SK-N-SH treated with all-trans-retinoic acid at 6 μM for 48 hours (cell line): ENCODE results near the gene SLC36A4.

Experiments used
- ARNTL ChIP-seq: fragments of 450-650 bp; formaldehyde crosslinking; IDR thresholded peaks from 2 replicates; pipeline ENCODE4 v1.5.0; 2020; ENCODE audit warnings: low read depth, mild to moderate bottlenecking, moderate library complexity, borderline replicate concordance
- BACH2 ChIP-seq: fragments of 250-450 bp; sonication (Bioruptor Pico); IDR thresholded peaks from 2 replicates; pipeline ENCODE4 v1.9.0; 2021; ENCODE audit warnings: mild to moderate bottlenecking, borderline replicate concordance
- ESRRG ChIP-seq: fragments of 250-450 bp; sonication (Bioruptor Pico); IDR thresholded peaks from 2 replicates; pipeline ENCODE4 v1.6.1; 2021; ENCODE audit warnings: mild to moderate bottlenecking
- GLIS3 ChIP-seq: fragments of 250-450 bp; sonication (Bioruptor Pico); IDR thresholded peaks from 2 replicates; pipeline ENCODE4 v1.5.0; 2020; ENCODE audit warnings: mild to moderate bottlenecking, moderate library complexity
- PPARA ChIP-seq: fragments of 250-450 bp; sonication (Bioruptor Pico); IDR thresholded peaks from 2 replicates; pipeline ENCODE4 v1.5.0; 2020; ENCODE audit warnings: mild to moderate bottlenecking, borderline replicate concordance
- RARB ChIP-seq: fragments of 250-450 bp; sonication (Bioruptor Pico); IDR thresholded peaks from 2 replicates; pipeline ENCODE4 v1.8.0; 2021; ENCODE audit warnings: mild to moderate bottlenecking, moderate library complexity
- ZFP3 ChIP-seq: fragments of 250-450 bp; sonication (Bioruptor Pico); IDR thresholded peaks from 2 replicates; pipeline ENCODE4 v1.5.0; 2020; ENCODE audit warnings: mild to moderate bottlenecking, moderate library complexity
- ZFP30 ChIP-seq: fragments of 450-650 bp; formaldehyde crosslinking; IDR thresholded peaks from 2 replicates; pipeline ENCODE4 v1.5.0; 2022; ENCODE audit warnings: mild to moderate bottlenecking, moderate library complexity
- ZNF70 ChIP-seq: fragments of 450-650 bp; formaldehyde crosslinking; IDR thresholded peaks from 2 replicates; pipeline ENCODE4 v1.5.0; 2020; ENCODE audit warnings: mild to moderate bottlenecking, moderate library complexity
- ZNF8 ChIP-seq: fragments of 450-650 bp; formaldehyde crosslinking; IDR thresholded peaks from 2 replicates; pipeline ENCODE4 v1.5.0; 2020; ENCODE audit warnings: mild to moderate bottlenecking, moderate library complexity
- TF ChIP-seq, protein P1 (sequence below): fragments of 250-450 bp; sonication (Bioruptor Pico); IDR thresholded peaks from 2 replicates; pipeline ENCODE4 v1.8.0; 2020; ENCODE audit warnings: mild to moderate bottlenecking, moderate library complexity, borderline replicate concordance
- TF ChIP-seq, protein P2 (sequence below): fragments of 250-450 bp; sonication (Bioruptor Pico); IDR thresholded peaks from 2 replicates; pipeline ENCODE4 v1.8.0; 2021; ENCODE audit warnings: low read depth, mild to moderate bottlenecking, moderate library complexity, borderline replicate concordance
- TF ChIP-seq, protein P3 (sequence below): fragments of 250-450 bp; sonication (Bioruptor Pico); IDR thresholded peaks from 2 replicates; pipeline ENCODE4 v1.5.0; 2020; ENCODE audit warnings: mild to moderate bottlenecking, moderate library complexity
- TF ChIP-seq, protein P4 (sequence below): fragments of 250-450 bp; sonication (Bioruptor Pico); IDR thresholded peaks from 2 replicates; pipeline ENCODE4 v1.5.1; 2020; ENCODE audit warnings: low read depth, mild to moderate bottlenecking, moderate library complexity

DNA sequence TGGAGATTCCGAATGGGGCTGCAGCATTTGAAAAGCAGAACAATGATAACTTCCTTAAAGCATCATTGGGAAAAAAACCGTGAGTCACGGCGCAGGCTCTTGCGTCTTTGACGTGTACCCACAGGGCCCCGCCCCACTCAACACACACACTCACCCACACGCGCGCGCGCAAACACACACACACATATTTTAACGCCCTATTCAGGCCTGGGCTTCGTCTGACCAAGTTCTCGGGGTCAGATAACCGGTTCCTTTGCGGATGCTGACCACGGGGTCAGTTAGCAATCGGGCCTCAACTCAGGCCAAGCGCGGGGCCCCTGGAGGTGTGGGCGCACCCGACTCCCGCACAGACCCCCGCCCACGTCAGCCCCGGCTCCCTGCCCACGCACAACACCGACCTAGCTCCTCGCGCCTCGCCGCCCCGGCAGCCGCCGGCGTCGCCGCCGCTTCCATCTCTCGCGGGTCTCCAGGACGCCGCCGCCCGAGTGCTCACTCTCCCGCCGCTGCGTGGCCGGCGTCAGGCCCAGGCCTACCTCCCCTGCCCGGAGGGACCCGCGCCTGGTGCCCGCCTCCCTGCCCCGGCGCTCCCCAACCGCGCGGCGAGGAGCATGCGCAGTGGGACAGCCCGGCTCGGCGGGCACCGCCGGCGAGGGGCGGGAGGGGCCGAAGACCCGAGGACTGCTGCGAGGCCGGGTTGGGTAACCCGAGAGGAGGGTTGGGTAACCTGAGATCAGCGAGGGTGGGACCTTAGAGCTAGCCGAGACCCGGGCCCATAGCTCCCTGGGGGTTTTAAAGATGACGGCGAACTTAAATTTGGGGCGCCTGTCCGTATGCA, at the start of gene SLC36A4:
- TF ChIP-seq ZFP30 (CRISPR knock-in tag) (0 out of 2 replicates have a peak, but pooled peaks have one; percentile 31), GLIS3 (CRISPR knock-in tag) (no peak), ARNTL (CRISPR knock-in tag) (no peak), RARB (CRISPR knock-in tag) (no peak), BACH2 (CRISPR knock-in tag) (no peak), ZNF70 (CRISPR knock-in tag) (no peak; the same call in 1 of the 2 replicates), ZFP3 (CRISPR knock-in tag) (no peak), ZNF8 (peak; percentile 61; the same call in 1 of the 2 replicates), ESRRG (CRISPR knock-in tag) (no peak), PPARA (CRISPR knock-in tag) (no peak)
- TF ChIP-seq, protein P1, sequence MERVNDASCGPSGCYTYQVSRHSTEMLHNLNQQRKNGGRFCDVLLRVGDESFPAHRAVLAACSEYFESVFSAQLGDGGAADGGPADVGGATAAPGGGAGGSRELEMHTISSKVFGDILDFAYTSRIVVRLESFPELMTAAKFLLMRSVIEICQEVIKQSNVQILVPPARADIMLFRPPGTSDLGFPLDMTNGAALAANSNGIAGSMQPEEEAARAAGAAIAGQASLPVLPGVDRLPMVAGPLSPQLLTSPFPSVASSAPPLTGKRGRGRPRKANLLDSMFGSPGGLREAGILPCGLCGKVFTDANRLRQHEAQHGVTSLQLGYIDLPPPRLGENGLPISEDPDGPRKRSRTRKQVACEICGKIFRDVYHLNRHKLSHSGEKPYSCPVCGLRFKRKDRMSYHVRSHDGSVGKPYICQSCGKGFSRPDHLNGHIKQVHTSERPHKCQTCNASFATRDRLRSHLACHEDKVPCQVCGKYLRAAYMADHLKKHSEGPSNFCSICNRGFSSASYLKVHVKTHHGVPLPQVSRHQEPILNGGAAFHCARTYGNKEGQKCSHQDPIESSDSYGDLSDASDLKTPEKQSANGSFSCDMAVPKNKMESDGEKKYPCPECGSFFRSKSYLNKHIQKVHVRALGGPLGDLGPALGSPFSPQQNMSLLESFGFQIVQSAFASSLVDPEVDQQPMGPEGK (CRISPR knock-in tag): no peak
- TF ChIP-seq, protein P2, sequence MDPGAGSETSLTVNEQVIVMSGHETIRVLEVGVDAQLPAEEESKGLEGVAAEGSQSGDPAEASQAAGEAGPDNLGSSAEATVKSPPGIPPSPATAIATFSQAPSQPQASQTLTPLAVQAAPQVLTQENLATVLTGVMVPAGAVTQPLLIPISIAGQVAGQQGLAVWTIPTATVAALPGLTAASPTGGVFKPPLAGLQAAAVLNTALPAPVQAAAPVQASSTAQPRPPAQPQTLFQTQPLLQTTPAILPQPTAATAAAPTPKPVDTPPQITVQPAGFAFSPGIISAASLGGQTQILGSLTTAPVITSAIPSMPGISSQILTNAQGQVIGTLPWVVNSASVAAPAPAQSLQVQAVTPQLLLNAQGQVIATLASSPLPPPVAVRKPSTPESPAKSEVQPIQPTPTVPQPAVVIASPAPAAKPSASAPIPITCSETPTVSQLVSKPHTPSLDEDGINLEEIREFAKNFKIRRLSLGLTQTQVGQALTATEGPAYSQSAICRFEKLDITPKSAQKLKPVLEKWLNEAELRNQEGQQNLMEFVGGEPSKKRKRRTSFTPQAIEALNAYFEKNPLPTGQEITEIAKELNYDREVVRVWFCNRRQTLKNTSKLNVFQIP (CRISPR knock-in tag): no peak
- TF ChIP-seq, protein P3, sequence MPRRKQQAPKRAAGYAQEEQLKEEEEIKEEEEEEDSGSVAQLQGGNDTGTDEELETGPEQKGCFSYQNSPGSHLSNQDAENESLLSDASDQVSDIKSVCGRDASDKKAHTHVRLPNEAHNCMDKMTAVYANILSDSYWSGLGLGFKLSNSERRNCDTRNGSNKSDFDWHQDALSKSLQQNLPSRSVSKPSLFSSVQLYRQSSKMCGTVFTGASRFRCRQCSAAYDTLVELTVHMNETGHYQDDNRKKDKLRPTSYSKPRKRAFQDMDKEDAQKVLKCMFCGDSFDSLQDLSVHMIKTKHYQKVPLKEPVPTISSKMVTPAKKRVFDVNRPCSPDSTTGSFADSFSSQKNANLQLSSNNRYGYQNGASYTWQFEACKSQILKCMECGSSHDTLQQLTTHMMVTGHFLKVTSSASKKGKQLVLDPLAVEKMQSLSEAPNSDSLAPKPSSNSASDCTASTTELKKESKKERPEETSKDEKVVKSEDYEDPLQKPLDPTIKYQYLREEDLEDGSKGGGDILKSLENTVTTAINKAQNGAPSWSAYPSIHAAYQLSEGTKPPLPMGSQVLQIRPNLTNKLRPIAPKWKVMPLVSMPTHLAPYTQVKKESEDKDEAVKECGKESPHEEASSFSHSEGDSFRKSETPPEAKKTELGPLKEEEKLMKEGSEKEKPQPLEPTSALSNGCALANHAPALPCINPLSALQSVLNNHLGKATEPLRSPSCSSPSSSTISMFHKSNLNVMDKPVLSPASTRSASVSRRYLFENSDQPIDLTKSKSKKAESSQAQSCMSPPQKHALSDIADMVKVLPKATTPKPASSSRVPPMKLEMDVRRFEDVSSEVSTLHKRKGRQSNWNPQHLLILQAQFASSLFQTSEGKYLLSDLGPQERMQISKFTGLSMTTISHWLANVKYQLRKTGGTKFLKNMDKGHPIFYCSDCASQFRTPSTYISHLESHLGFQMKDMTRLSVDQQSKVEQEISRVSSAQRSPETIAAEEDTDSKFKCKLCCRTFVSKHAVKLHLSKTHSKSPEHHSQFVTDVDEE (CRISPR knock-in tag): no peak
- TF ChIP-seq, protein P4, sequence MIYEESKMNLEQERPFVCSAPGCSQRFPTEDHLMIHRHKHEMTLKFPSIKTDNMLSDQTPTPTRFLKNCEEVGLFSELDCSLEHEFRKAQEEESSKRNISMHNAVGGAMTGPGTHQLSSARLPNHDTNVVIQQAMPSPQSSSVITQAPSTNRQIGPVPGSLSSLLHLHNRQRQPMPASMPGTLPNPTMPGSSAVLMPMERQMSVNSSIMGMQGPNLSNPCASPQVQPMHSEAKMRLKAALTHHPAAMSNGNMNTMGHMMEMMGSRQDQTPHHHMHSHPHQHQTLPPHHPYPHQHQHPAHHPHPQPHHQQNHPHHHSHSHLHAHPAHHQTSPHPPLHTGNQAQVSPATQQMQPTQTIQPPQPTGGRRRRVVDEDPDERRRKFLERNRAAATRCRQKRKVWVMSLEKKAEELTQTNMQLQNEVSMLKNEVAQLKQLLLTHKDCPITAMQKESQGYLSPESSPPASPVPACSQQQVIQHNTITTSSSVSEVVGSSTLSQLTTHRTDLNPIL: no peak
